ENCODE data around the gene MBD5.

DNA sequence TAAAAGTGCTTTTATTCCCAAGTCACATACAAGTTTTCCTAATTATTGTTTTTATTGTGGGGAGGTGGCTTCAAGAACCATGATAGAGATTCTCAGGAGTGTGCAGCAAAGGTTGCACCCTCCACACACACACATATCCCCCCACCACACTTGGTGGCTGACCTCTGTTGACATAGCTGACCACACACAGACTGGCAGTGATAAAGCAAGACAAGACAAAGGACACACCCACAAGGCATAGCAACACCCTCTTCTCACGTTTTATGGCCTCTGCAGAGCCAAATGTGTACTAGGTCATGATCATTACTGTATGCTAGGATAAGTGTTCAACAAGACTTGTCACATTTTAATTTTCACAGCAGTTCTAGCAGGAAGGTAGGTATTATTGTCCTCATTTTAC is 480.7 kb downstream of the MBD5 start:
- TF ChIP-seq, protein P1, sequence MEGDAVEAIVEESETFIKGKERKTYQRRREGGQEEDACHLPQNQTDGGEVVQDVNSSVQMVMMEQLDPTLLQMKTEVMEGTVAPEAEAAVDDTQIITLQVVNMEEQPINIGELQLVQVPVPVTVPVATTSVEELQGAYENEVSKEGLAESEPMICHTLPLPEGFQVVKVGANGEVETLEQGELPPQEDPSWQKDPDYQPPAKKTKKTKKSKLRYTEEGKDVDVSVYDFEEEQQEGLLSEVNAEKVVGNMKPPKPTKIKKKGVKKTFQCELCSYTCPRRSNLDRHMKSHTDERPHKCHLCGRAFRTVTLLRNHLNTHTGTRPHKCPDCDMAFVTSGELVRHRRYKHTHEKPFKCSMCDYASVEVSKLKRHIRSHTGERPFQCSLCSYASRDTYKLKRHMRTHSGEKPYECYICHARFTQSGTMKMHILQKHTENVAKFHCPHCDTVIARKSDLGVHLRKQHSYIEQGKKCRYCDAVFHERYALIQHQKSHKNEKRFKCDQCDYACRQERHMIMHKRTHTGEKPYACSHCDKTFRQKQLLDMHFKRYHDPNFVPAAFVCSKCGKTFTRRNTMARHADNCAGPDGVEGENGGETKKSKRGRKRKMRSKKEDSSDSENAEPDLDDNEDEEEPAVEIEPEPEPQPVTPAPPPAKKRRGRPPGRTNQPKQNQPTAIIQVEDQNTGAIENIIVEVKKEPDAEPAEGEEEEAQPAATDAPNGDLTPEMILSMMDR (conservative IDR thresholded peaks at IDR 0.05; ENCODE audit: low read length): no peak
- TF ChIP-seq EZH2phosphoT487 (IDR thresholded peaks at IDR 0.05; ENCODE audit: borderline replicate concordance, low read depth, low read length): no peak
